GM13977 (cell line): ENCODE measurements around the gene C6orf52.

Experiments used
- DNase-seq: peaks from one replicate; pipeline ENCODE4 v3.0.0; 2012; ENCODE audit warnings: low spot score
- CTCF ChIP-seq: IDR thresholded peaks from 2 replicates; pipeline ENCODE4 v1.5.1; 2012; ENCODE audit warnings: mild to moderate bottlenecking, control low read depth; ENCODE audit not compliant: insufficient read depth; ENCODE audit errors: extremely low read depth, missing control alignments
- in situ Hi-C: fragments of 300-500 bp; cut with MboI; formaldehyde crosslinking; loops from one replicate; pipeline ENCODE4 v1.12.0; 2022; ENCODE audit warnings: low sequenced_read_pairs, low pct_unique_long_range_greater_than_20kb, mixed read lengths, inconsistent platforms; ENCODE audit not compliant: unreplicated experiment

The C6orf52 gene

DNA sequence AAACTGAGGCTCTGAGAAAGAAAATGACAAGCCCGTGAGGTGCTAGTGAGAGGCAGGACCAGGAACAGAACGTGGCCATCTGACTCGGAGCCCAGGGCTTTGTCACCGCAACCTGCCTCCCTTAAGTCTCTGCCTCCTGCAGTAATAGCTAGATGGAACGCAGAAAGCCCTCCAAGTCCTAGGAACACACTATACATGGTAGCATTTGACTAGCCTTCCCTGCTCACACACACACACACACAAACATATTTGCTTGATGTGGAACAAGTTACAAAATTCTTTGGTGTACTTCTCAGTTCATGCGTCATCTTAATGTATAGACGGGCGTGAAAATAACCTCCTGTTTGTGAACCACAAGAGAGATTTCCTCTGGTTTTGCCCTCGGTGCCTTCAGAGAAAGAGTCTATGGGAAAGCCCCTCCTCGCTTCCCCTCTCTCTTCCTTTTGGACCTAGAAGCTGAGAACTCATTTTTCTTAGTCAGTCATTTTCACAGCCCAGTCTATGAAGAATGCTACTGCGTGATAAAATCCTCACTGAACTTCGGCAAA lies 38.8 kb downstream of the C6orf52 start:
- in situ Hi-C loops: no loop called here
- peak; percentile 31 for DNase-seq
- no peak for TF ChIP-seq CTCF

DNA sequence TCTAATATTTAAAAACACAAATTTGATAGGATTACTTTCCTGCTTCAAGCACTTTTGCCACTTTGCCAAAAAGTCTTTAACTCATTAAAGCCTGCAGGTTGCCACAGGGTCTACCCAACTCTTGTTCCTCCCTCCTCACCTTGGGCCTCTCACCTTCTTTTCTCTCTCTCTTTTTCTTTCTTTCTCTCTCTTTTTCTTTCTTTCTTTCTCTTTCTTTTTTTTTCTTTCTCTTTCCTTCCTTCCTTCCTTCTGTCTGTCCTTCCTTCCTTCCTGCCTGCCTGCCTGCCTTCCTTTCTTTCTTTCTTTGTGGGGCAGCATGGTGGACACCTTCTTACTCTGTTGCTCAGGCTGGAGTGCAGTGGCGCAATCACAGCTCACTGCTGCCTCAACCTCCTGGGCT lies 50.2 kb downstream of the C6orf52 start:
- TF ChIP-seq CTCF: no peak
- DNase-seq: no peak
- in situ Hi-C loops: no loop called here

GRCh38 chr6:10643201-10643651 lies 51.2 kb downstream of the C6orf52 start:
- in situ Hi-C loops: no loop called here
- no peak for DNase-seq
- TF ChIP-seq CTCF: no peak

DNA sequence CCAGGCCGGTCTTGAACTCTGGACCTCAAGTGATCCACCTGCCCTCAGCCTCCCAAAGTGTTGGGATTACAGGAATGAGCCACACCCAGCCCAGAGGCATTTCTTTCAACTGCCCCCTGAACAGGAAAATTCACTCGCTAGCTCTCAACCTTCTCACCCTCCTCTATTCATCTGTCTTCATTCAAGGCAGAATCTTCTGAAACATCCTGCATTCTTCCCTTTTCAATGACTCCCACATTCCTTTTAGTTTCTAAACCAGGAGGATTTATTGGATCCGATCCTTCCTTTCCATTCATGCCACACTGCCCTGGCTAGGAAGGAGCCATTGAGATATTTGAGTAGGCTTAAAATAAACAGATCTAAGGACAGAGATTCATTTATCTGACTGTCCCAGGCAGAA lies 52.9 kb downstream of the C6orf52 start:
- TF ChIP-seq CTCF: no peak
- DNase-seq: no peak
- in situ Hi-C loops: no loop called here

GRCh38 chr6:10640412-10640811 lies 54.0 kb downstream of the C6orf52 start:
- TF ChIP-seq CTCF: no peak
- in situ Hi-C loops: no loop called here
- no peak for DNase-seq

DNA sequence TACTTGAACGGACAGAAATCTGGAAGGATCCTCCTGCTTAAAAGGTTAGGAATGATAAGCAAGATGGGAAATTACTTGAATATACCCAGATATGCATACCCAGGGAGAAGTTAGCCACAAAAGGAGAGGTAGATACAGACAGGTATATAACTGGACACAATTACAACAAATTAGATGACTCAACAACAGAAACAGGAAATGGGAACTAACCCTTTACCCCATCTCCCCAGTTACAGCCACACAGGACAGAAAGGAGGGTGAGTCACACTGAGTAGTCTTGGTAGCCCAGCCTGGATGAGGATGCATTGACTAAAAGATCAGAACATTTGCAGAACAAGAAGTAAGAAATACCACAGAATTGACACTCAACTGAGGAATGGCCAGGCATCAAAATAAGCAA lies 61.2 kb downstream of the C6orf52 start:
- DNase-seq: peak; percentile 49
- no peak for TF ChIP-seq CTCF
- in situ Hi-C loops: no loop called here

GRCh38 chr6:10630178-10630577 lies 64.2 kb downstream of the C6orf52 start:
- no peak for TF ChIP-seq CTCF
- in situ Hi-C loops: no loop called here
- DNase-seq: no peak
